ENCODE measurements around the gene CHRM2. TPM values are rescaled to one million over a fixed set of nuclear protein-coding genes. Genes with fewer than 3 reads are reported as not detected.

Gene CHRM2
- total RNA-seq, 1 experiment from 2014 or later = not detected

DNA sequence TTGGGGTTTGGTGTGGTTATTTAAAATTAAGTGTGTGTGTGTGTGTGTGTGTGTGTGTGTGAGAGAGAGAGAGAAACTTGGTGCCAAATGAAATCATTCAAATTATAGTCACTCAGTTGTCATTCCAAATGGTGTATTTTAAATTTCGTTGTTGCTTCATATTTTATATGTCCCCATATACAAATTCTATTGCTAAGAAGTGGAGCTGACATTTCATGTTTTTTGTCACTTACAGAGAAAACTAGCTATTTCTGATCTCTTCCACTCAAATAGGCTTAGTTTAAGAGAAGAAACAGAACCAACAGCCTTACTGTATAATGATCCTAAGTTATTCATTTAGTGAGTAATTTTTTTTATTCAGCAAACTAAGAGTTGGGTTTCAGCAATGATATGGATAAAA lies 42.3 kb downstream of the CHRM2 start:
- no peak overlapping the region for H3K4ac ChIP-seq (ENCODE audit: low read depth, low read length)
- TF ChIP-seq, protein P1, sequence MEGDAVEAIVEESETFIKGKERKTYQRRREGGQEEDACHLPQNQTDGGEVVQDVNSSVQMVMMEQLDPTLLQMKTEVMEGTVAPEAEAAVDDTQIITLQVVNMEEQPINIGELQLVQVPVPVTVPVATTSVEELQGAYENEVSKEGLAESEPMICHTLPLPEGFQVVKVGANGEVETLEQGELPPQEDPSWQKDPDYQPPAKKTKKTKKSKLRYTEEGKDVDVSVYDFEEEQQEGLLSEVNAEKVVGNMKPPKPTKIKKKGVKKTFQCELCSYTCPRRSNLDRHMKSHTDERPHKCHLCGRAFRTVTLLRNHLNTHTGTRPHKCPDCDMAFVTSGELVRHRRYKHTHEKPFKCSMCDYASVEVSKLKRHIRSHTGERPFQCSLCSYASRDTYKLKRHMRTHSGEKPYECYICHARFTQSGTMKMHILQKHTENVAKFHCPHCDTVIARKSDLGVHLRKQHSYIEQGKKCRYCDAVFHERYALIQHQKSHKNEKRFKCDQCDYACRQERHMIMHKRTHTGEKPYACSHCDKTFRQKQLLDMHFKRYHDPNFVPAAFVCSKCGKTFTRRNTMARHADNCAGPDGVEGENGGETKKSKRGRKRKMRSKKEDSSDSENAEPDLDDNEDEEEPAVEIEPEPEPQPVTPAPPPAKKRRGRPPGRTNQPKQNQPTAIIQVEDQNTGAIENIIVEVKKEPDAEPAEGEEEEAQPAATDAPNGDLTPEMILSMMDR (conservative IDR thresholded peaks at IDR 0.05) = no peak
- H3K4me2 ChIP-seq (ENCODE audit: insufficient read depth, insufficient read length, low read length) = no peak overlapping the region
- H3K36me3 Mint-ChIP-seq (ENCODE audit: insufficient read depth in 1 of 3, low read depth in 3 of 3) = peaks cover 0 to 3% (median 0%) of the 10 kb centered on the region in 3 experiments; a peak in 1 of 7 replicates
- no peak overlapping the region for H2BK15ac ChIP-seq (ENCODE audit: low read depth, low read length)
- no CpG with 5 or more reads among the region's 1 CpG for WGBS (ENCODE audit: extremely low coverage, insufficient read length, low lambda C conversion rate)
- H3K79me1 ChIP-seq (ENCODE audit: insufficient read depth, low read depth, low read length, poor library complexity, severe bottlenecking) = no peaks in the 10 kb centered on the region
- H3K9me3 ChIP-seq (ENCODE audit: control insufficient read depth, low read depth, low read length) = no peaks in the 10 kb centered on the region
- no peak overlapping the region for H3K9ac ChIP-seq (ENCODE audit: extremely low read depth, insufficient read length, low read length)
- H3K56ac ChIP-seq (ENCODE audit: insufficient read length, low read depth, low read length) = no peak overlapping the region
- H3K4me3 Mint-ChIP-seq = no peak overlapping the region
- no peak overlapping the region for H4K8ac ChIP-seq (replicated peaks; ENCODE audit: insufficient read length, low read depth, low read length)
- H3K18ac ChIP-seq (ENCODE audit: insufficient read length, low read depth, low read length) = no peak overlapping the region
- no peak overlapping the region for H4K91ac ChIP-seq (ENCODE audit: insufficient read length, low read depth, low read length)
- no peak overlapping the region for H3K27ac Mint-ChIP-seq
- H2AK5ac ChIP-seq (ENCODE audit: insufficient read length, low read length) = no peak overlapping the region
- H3K27ac ChIP-seq (ENCODE audit: insufficient read length, low read depth, low read length) = no peak overlapping the region
- H3K27me3 ChIP-seq (ENCODE audit: insufficient read depth, low read length) = no peaks in the 10 kb centered on the region
- no peak overlapping the region for H2BK120ac ChIP-seq (ENCODE audit: low read depth, low read length, poor library complexity, severe bottlenecking)
- H3K14ac ChIP-seq (ENCODE audit: insufficient read depth, low read length) = no peak overlapping the region
- no peaks in the 10 kb centered on the region for H3K23me2 ChIP-seq (ENCODE audit: insufficient read length, low read depth, low read length, poor library complexity, severe bottlenecking)
- H3K4me1 Mint-ChIP-seq = peaks cover 0 to 4% of the 10 kb centered on the region in 2 experiments; a peak in 2 of 4 replicates
- no peak for DNase-seq
- H2AFZ ChIP-seq (ENCODE audit: low read length) = no peak overlapping the region
- H2BK5ac ChIP-seq (ENCODE audit: insufficient read length, low read length) = no peak overlapping the region
- H2BK20ac ChIP-seq (ENCODE audit: low read depth, low read length, poor library complexity, severe bottlenecking) = no peak overlapping the region
- no peaks in the 10 kb centered on the region for H3K4me1 ChIP-seq (ENCODE audit: insufficient read depth, low read length)
- H3K9me3 Mint-ChIP-seq = peaks cover 0 to 4% of the 10 kb centered on the region in 2 experiments; a peak in 1 of 5 replicates
- H4K20me1 ChIP-seq (ENCODE audit: control insufficient read depth, insufficient read depth, insufficient read length) = no peaks in the 10 kb centered on the region
- no peak overlapping the region for H2BK12ac ChIP-seq (ENCODE audit: insufficient read length, low read depth, low read length)
- H3K79me2 ChIP-seq (ENCODE audit: insufficient read depth, low read length) = no peaks in the 10 kb centered on the region
- no peaks in the 10 kb centered on the region; the same call in 1 of the 2 replicates for H3K27me3 Mint-ChIP-seq (ENCODE audit: low read depth)
- H4K5ac ChIP-seq (ENCODE audit: insufficient read length, low read depth, low read length) = no peak overlapping the region
- no peak overlapping the region for H3K23ac ChIP-seq (ENCODE audit: insufficient read length, low read depth, low read length)
- no peak overlapping the region for H3T11ph ChIP-seq (ENCODE audit: low read length)
